IPS-NIHi7 (cell line): Measurements from ENCODE around the gene PRPF39.
"Not testable (repeated sequence)": the region's sequence is repeated elsewhere in the genome, so short reads cannot be mapped to it uniquely, and the experiment has no call there.

ENCODE experiments used
- DNase-seq: peaks from one replicate; pipeline ENCODE4 v3.0.0; 2012; ENCODE audit warnings: mixed read lengths; ENCODE audit errors: extremely low spot score

PRPF39 gene

DNA sequence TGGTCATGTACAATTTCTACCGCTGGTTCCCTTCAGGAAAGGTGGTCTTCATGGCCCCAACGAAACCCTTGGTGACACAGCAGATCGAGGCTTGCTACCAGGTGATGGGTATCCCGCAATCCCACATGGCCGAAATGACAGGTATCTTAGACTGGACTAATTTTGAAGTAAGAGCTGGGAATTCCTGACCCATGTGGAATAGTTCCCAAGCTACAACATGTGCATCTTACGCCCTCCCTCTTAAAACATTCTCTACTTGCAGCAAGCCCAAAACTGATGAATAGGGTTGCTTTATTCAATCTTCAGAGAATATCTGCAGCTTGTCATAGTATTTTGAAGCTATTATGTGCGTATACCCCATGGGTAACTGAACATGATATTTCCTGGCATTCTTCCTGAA, 52.5 kb downstream of the PRPF39 start:
- DNase-seq, result no peak

DNA sequence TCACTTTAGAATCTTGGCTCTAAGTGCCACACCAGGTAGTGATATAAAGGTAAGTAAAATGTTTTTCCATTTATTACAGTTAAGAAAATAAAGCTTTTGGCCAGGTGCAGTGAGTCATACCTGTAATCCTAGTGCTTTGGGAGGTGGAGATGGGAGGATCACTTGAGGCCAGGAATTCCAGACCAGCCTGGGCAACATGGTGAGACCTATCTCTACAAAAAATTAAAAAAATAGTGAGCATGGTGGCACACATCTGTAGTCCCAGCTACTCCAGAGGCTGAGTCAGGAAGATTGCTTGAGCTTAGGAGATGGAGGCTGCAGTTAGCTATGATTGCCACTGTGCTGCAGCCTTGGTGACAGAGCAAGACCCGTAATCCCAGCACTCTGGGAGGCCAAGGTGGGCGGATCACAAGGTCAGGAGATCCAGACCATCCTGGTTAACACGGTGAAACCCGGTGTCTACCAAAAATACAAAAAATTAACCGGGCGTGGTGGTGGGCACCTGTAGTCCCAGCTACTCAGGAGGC, 56.8 kb downstream of the PRPF39 start:
- no peak for DNase-seq

DNA sequence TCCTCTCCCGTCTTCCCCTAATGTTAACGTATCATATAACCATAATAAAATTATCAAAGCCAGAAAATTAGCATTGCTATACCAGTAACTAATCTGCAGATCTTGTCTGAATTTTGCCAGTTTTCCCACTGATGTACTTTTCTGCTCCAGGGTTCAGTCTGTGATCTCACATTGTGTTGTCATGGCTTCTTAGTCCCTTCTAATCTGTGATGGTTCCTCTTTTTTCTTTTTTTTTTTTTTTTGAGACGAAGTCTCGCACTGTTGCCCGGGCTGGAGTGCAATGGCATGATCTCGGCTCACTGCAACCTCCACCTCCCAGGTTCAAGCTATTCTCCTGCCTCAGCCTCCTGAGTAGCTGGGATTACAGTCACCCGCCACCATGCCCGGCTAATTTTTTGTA, 58.2 kb downstream of the PRPF39 start:
- not testable (repeated sequence) for DNase-seq

DNA sequence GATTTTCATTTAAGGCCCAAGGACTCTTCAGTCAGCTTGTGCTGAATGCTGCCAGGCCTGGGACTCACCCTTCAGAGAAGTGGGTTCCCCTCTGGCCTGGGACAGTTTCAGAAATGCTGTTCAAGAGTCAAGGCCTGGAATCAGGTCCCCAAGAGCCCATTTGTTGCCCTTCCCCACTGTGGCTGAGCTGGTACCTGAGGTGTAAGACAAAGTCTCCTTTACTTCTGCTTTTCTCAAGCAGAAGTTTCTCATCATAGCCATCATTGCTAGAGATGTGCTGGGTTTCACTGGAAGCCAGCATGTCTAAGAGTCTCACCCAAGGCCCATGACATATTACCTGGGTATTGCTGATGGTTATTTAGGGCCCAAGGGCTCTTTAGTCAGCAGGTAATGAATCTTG, 60.7 kb downstream of the PRPF39 start:
- DNase-seq, result no peak

DNA sequence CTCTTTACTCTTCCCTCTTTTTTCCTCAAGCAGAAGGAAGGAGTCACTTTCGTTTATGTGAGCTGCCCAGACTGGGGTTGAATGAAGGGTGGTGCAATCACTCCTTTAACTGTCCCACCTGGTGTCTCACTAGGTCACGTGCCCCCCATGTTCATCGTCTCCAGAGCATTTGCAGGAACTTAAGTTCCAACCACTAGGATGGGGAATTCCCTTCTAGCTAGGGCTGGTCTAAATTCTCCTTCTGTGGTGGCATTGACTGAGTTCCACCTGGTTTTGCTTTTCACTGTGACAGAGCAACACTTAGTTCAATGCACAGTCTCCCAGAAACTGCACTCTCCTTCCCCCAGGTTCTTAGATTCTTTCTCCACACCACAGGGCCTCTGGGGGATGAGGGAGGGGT, 61.3 kb downstream of the PRPF39 start:
- DNase-seq, result no peak

DNA sequence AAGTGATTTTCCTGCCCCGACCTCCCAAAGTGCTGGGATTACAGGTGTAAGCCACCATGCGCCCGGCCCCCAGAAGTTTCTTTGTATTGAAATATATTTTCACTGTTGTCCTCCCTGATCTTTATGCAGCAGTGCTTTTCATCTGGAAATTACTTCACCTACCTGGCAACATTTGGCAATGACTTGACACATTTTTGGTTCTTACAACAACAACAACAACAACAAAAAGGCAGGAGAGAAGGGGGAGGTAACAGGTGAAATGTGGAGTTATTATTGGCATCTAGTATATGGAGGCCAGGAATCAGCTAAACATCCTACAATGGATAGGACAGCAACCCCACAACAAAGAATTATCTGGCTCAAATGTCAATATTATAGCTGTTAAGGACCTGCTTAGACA, 65.7 kb downstream of the PRPF39 start:
- DNase-seq, result no peak

DNA sequence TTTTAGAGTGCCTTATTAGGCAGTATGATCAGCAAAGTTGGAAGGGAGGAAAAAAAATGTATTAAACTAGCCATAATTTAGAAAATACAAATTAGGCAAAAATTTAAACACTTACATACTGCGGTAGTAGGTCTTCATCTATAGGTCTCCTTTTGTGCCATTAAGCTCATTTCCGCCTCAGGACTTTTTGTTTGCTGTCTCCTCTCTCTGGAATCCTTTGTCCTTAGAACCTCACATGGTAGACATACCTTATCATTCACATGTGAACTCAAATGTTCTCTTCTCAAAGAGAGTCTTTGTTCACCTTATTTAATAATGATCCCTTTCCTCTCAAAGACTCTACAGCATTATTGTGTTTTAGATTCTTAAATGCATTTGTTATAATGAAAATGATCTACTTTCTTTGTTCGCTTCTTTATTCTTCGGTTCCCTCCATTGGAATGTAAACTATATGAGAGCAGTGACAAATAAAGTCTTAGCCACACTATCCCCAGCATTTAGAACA, 66.5 kb downstream of the PRPF39 start:
- no peak for DNase-seq

DNA sequence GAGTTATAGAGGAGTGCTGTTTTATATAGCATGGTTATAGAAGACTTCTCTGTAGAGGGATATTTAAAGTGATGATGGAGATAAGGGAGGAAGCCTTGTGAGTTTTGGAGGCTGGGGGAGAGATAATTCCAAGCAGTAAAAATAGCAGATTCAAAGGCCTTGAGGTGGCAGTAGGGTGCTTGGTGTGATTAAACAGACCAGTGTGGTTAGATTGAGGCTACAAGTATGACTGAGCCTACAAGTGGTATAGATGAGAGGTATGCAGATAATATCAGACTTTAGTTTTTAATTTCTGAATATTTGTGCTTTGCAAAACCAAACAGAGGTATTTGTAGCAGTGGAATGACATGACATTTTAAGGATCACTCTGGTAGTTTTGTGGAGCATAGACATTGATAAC, 72.2 kb downstream of the PRPF39 start:
- DNase-seq, result no peak
